ENCODE results near the gene KCNH2. TPM values are rescaled to one million over a fixed set of nuclear protein-coding genes. Genes with fewer than 3 reads are reported as not detected.

KCNH2 gene
- total RNA-seq, 4 donors from 2014 or later: 0.15 to 1.1 (median 0.36) TPM

DNA sequence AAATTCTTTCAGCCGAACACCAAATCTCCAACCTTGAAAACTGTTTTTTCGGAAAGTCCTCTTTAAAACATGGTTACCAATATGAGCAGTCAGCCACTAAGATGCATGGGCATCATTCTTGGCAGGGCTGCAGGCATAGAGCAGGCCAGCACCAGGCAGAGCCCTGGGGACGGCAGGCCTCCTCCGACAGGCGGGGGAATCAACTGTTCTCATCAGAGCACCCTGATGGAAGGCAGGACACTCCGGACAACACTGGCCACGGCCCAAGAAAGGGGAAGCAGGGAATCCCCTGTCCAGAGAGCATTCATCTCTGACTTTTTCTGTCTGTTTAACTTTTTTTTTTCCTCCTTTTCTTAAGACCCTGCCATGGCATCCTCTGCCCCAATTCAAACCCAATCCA, 11.3 kb upstream of the KCNH2 start:
- no peak for DNase-seq (ENCODE audit: low spot score in 2 of 2)
- TF ChIP-seq POLR2A (IDR thresholded peaks at IDR 0.05): no peak
- TF ChIP-seq, protein P1, sequence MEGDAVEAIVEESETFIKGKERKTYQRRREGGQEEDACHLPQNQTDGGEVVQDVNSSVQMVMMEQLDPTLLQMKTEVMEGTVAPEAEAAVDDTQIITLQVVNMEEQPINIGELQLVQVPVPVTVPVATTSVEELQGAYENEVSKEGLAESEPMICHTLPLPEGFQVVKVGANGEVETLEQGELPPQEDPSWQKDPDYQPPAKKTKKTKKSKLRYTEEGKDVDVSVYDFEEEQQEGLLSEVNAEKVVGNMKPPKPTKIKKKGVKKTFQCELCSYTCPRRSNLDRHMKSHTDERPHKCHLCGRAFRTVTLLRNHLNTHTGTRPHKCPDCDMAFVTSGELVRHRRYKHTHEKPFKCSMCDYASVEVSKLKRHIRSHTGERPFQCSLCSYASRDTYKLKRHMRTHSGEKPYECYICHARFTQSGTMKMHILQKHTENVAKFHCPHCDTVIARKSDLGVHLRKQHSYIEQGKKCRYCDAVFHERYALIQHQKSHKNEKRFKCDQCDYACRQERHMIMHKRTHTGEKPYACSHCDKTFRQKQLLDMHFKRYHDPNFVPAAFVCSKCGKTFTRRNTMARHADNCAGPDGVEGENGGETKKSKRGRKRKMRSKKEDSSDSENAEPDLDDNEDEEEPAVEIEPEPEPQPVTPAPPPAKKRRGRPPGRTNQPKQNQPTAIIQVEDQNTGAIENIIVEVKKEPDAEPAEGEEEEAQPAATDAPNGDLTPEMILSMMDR (IDR thresholded peaks at IDR 0.05): no peak
- no peak overlapping the region for H3K4me3 ChIP-seq (ENCODE audit: low read depth, poor library complexity, severe bottlenecking)
- intact Hi-C loops (cut with DNase I; ENCODE audit: low total_unique reads): loop anchor here (10.0 kb wide), 1 partner anchor 85 kb away; no protein-coding TSS in a partner anchor
- 56 to 64% methylated on average over 7 of the region's 7 CpGs for WGBS, 2 donors

DNA sequence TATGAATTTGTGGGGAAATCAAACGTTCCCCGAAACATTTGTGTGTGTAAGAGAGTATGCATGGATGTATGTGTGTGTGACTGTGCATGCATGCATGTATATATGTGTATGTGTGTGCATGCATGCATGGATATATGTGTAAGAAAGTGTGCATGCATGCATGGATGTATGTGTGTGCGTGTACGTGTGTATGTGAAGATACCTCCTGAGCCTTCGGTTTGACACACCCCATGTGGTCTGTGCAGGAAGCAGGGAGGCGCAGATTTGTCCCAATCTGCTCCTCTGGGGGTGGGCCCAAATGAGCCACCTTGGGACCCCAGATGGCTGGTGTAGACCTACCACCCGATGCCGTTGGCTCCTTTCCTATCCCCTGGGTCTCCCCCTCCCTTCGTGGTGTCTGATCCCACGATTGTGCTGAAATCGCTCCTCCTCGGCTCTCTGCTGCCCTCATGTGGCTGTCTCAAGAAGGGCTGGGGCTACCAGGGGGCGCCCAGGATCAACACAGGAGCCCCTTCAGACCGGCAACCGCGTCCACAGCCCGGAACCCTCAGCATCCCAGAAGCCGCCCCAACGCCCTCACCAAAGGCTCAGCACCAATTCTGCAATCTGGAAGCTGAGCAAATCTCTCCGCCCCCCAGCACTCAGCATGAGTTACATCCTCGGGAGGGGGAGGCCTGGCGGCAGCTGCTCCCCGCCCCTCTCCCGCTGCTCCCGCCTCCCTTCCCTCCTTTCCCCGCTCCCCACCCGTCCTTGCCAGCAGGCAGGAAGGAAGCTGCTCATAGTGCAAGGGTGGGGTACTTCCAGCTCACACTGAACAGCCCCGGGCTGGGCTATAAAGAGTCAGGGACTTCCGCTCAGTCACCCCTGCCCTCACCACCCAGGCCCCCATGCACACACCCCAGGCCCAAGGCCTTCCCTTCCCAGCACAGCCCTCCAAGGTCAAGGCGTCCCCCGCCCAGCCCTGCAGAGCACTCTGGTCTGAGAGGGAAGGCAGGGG, 10.4 kb upstream of the KCNH2 start:
- TF ChIP-seq, protein P1 (IDR thresholded peaks at IDR 0.05): no peak
- no peak for TF ChIP-seq POLR2A (IDR thresholded peaks at IDR 0.05)
- peak in 1 of 2 donors; percentile 92 for DNase-seq (ENCODE audit: low spot score in 2 of 2)
- H3K4me3 ChIP-seq (ENCODE audit: low read depth, poor library complexity, severe bottlenecking): no peak overlapping the region
- WGBS, 2 donors: 13 to 16% methylated on average over 23 to 30 of the region's 31 CpGs
- intact Hi-C loops (cut with DNase I; ENCODE audit: low total_unique reads): loop anchor here (10.0 kb wide), 1 partner anchor 84 kb away; no protein-coding TSS in a partner anchor

DNA sequence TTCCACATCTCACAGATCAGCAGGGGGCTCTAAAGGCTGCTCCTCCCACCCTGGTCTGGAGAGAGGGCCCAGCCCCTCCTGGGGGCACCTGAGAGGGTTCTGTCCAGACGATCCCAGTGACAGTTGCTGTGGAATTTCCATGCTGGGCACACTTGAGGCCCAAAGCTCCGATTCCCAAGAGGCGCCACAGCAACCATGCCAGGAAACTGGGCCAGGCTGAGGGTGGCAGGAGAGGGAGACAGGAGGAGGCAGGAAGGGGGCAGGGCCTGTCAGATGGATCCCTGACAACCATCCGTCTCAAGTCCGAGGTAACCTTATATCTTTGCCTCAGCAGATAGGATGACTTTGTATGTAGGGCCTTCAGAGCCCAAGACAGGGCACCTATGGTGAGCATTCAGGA, 8.4 kb upstream of the KCNH2 start:
- DNase-seq (ENCODE audit: low spot score in 2 of 2): no peak
- 55 to 56% methylated on average over 5 of the region's 5 CpGs for WGBS, 2 donors

DNA sequence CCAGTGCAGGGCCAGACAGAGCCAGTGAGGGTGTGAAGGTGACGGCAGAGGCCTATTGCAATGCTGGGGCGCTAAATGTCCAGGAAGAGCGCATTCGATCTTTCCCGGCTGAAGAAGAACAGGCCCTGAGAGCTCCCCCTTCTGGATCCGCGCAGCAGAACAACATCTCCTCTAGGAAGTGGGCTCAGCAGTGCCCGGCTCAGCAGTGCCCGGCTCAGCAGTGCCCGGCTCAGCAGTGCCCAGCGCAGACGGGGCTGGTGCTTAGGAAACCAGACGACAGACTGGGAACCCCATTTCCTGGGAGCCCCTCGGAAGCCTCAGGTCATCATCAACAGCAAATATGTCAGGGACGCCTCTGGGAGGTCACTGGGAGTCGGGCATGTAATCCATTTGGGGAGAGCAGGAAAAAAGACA, 8.0 kb upstream of the KCNH2 start:
- no peak for DNase-seq (ENCODE audit: low spot score in 2 of 2)
- intact Hi-C loops (cut with DNase I; ENCODE audit: low total_unique reads): loop anchor here (10.0 kb wide), 1 partner anchor 81 kb away; no protein-coding TSS in a partner anchor
- TF ChIP-seq POLR2A (IDR thresholded peaks at IDR 0.05): no peak
- TF ChIP-seq, protein P1 (IDR thresholded peaks at IDR 0.05): no peak
- WGBS, 2 donors: 12 to 13% methylated on average over 14 to 16 of the region's 16 CpGs
- H3K4me3 ChIP-seq (ENCODE audit: low read depth, poor library complexity, severe bottlenecking): no peak overlapping the region

More for the DNA sequence above, 8.4 kb upstream of the KCNH2 start:
- no peak overlapping the region for H3K4me3 ChIP-seq (ENCODE audit: low read depth, poor library complexity, severe bottlenecking)
- TF ChIP-seq, protein P1 (IDR thresholded peaks at IDR 0.05): no peak
- TF ChIP-seq POLR2A (IDR thresholded peaks at IDR 0.05): no peak
- intact Hi-C loops (cut with DNase I; ENCODE audit: low total_unique reads): loop anchor here (10.0 kb wide), 1 partner anchor 82 kb away; no protein-coding TSS in a partner anchor

DNA sequence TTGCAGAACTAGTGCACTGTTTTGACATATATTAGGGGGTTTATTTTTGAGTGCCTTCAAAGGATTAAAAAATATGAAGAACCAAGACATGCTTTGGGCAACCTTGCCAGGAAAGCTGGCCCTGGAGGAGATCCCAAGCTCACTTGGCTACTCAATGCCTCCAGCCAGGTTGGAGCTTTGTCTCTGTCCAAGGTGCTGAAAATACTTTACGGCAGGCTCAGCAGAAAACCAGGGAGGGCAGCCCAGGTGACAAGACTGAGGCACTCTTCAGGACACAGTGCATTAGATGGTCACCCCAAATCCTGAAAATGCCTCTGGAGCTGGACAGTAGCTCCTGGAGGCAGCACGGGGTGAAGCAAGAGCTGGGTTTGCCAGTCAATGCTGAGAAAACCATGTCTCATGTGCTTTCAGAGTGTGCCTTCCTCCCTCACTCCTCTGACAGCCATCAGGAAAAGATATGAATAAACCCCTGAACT, 5.8 kb upstream of the KCNH2 start:
- 5 to 9% methylated on average over 2 of the region's 2 CpGs for WGBS, 2 donors
- TF ChIP-seq, protein P1 (IDR thresholded peaks at IDR 0.05): no peak
- TF ChIP-seq POLR2A (IDR thresholded peaks at IDR 0.05): no peak
- no peak overlapping the region for H3K4me3 ChIP-seq (ENCODE audit: low read depth, poor library complexity, severe bottlenecking)
- no peak for DNase-seq (ENCODE audit: low spot score in 2 of 2)
- intact Hi-C loops (cut with DNase I; ENCODE audit: low total_unique reads): loop anchor here (10.0 kb wide), 1 partner anchor 79 kb away; no protein-coding TSS in a partner anchor

Measured in lower leg skin (tissue), 4 donors.